ENCODE measurements around the gene PDIA5.

Gene PDIA5

GRCh38 chr3:123044981-123045763 is 21.7 kb upstream of the PDIA5 start:
- DNase-seq, result no peak

- no peak for DNase-seq
Measured at GRCh38 chr3:123046262-123047061, 20.4 kb upstream of the PDIA5 start.

GRCh38 chr3:123047062-123047319 is 19.8 kb upstream of the PDIA5 start:
- DNase-seq, result no peak

GRCh38 chr3:123048480-123049237 is 18.2 kb upstream of the PDIA5 start:
- no peak for DNase-seq

- no peak for DNase-seq
Measured at GRCh38 chr3:123050666-123051065, 16.2 kb upstream of the PDIA5 start.

- no peak for DNase-seq
Measured at GRCh38 chr3:123053107-123053506, 13.7 kb upstream of the PDIA5 start.

- no peak for DNase-seq
Measured at GRCh38 chr3:123054109-123054778, 12.6 kb upstream of the PDIA5 start.

GRCh38 chr3:123054931-123055330 is 11.9 kb upstream of the PDIA5 start:
- DNase-seq, result no peak

- no peak for DNase-seq
Measured at GRCh38 chr3:123055352-123055751, 11.5 kb upstream of the PDIA5 start.

GRCh38 chr3:123058505-123058904 is 8.3 kb upstream of the PDIA5 start:
- DNase-seq, result no peak

GRCh38 chr3:123060054-123060453 is 6.8 kb upstream of the PDIA5 start:
- no peak for DNase-seq

GRCh38 chr3:123061856-123062255 is 5.0 kb upstream of the PDIA5 start:
- DNase-seq, result no peak

GRCh38 chr3:123063034-123063433 is 3.8 kb upstream of the PDIA5 start:
- no peak for DNase-seq

GRCh38 chr3:123064506-123064905 is 2.3 kb upstream of the PDIA5 start:
- no peak for DNase-seq

- DNase-seq, result no peak
Measured at GRCh38 chr3:123064914-123065313, 1.9 kb upstream of the PDIA5 start.

GRCh38 chr3:123066599-123066895 is 278 bp upstream of the PDIA5 start:
- DNase-seq, result no peak

GRCh38 chr3:123067689-123068600 is 1.1 kb downstream of the PDIA5 start:
- no peak for DNase-seq

- no peak for DNase-seq
Measured at GRCh38 chr3:123068601-123069381, 2.0 kb downstream of the PDIA5 start.

GRCh38 chr3:123070510-123070909 is 3.7 kb downstream of the PDIA5 start:
- DNase-seq, result no peak

- DNase-seq, result no peak
Measured at GRCh38 chr3:123071146-123071545, 4.3 kb downstream of the PDIA5 start.

GRCh38 chr3:123071581-123071980 is 4.8 kb downstream of the PDIA5 start:
- no peak for DNase-seq
